Measurements from ENCODE around the gene MCHR2.
"Not testable (repeated sequence)": the region's sequence is repeated elsewhere in the genome, so short reads cannot be mapped to it uniquely, and the experiment has no call there.

The MCHR2 gene

DNA sequence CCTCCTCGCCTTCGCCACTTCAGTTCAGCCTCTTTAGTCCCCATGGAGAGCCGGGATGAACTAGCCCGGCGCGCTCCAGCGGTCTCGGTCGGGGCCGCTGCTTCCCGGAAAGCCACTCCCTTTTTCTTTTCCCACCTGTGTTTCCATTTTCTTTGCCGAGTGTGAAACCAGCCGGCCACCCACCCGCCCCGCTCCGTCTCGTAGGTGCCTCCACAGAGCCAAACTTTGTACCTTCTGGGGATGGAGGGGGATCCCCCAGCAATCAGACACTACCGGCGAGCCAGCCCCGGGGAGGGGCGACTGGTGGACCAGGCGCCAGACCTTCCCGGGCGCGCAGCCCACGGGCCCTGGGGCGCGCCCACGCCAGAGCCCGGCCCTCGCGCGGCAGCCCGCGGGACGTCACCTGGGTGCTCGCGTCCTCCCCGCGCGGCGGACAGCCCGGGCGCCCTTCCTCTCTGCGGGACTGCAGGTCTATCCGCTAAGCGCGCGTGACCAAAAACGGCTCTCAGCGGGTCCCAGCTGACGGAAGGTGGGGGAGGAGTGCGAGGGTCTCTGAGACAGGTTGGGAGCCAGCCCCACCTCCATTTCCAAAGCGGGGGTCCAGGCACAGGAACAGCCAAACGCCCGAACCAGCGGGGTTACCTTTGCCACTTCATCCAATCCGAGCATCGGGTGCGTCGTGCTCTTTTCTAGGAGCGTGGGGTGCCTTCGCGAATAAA is at the start of gene MCHR2:
TSS of gene MCHR2 (minus strand) at position 691 of the 719 bp plus-strand sequence. CDS start 38,076 bp downstream, outside the sequence.
- no peak for FAIRE-seq

DNA sequence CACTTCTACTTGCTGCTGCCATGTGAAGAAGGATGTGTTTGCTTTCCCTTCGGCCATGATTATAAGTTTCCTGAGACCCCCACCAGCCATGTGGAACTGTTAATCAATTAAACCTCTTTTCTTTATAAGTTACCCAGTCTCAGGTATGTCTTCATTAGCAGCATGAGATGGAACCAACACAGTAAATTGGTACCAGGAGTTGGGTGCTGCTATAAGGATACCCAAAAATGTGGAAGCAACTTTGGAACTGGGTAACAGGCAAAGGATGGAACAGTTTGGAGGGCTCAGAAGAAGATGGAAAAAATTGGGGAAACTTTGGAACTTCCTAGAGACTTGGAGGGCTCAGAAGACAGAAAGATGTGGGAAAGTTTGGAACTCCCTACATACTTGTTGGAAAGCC is 44.5 kb upstream of the MCHR2 start:
- FAIRE-seq, result not testable (repeated sequence)

GRCh38 chr6:100035873-100036653 is 42.0 kb upstream of the MCHR2 start:
- FAIRE-seq, result no peak

GRCh38 chr6:100023798-100024197 is 29.8 kb upstream of the MCHR2 start:
- FAIRE-seq, result no peak

DNA sequence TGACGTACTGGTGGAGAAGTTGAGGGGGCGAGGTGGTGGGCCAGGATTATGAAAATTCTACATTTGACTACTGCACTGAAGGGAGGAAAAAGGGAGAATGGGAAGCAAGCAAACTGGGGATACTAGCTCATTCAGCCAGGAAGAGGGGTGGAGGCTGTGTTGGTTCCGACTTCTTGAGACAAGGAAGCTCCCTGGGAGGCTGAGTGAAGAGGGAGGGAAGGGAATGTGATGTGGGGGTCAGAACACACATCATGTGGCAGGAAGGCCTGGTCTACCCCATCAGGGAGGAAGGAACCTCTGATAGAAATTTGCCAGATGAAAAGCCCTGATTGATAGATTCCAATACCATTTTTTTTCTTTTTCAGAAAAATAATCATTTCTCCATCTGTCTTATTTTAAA is 28.8 kb upstream of the MCHR2 start:
- no peak for FAIRE-seq

DNA sequence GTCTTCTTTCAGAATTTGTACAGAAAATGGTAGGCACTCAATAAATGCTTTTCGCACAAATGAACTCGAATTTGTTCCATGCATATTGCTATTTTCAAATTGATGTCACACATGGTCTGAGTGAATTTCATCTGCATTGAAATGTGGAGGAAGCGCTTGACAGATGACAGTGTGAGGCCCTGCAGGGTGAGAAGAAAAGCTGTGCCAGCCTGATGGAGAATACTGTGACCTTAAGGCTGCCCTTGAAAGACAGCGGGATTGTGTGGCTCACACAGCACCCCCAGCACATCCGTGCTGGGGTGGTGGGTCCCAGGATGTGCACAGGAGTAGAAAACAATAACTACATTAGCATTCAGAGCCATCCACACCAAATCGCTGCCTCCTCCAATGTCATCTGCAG is 14.8 kb upstream of the MCHR2 start:
- no peak for FAIRE-seq

DNA sequence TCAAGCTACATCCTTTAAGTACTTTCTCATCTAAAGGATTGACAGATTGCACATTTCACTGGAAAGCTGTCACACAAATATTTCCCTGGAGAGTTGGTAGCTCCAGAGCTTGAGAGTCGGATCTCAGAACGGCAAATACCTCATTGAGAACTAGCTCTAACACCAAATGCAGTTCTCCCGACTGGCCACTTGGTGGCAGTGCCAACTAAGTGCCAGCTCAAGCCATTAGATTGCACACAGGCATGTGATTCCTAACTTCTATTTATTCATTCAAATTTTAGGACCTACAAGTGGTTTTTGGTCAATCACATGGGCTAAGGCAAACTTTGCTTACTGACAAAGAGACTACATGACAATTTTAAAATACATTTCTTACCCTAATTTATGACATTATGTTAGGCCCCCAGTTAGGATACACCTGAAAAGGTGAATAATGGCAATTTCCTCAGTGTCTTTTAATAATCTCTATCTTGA is 7.9 kb upstream of the MCHR2 start:
- peak; percentile 60 for FAIRE-seq

- no peak for FAIRE-seq
These were observed 3.1 kb upstream of the MCHR2 start for GRCh38 chr6:99997141-99997540.

DNA sequence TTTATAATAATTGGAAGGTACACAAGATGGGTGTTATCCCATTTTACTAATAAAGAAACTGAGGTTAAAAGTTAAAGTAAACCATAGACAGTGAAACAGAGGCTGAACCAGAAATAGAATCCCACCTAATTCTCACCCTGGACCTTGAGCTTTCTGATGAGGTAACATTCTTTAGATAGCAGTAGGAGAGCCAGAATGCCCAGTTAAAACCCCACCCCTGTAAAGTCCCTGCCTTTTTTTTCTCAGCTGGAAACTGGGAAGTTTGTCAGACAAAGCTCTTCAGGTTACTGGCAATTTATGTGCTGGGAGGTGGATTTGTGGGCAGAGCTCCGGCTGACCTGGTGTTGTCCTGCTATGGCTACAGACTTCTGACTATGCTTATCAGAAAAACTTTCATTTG is 1.9 kb upstream of the MCHR2 start:
- FAIRE-seq, result no peak

GRCh38 chr6:99993146-99993532 is 884 bp downstream of the MCHR2 start:
- FAIRE-seq, result no peak

GRCh38 chr6:99991955-99992354 is 2.1 kb downstream of the MCHR2 start:
- no peak for FAIRE-seq

DNA sequence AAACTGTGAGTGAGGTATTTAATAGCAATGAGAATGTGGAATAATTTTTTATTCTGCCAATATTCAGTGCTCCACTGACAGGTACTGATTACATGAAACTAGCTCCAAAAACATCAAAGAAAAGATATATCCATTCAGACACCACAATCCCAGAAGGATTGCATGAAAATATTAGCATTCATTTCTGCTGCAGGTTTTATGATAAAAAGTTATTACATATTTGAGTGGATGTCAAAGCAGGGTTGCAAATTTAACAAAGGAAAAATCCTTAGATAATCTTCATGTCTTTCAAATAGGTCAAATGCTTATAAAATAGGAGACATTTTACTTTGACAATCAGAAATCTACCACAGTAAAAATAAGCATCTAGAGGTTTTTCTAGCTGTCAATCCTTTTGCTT is 13.3 kb downstream of the MCHR2 start:
- no peak for FAIRE-seq

DNA sequence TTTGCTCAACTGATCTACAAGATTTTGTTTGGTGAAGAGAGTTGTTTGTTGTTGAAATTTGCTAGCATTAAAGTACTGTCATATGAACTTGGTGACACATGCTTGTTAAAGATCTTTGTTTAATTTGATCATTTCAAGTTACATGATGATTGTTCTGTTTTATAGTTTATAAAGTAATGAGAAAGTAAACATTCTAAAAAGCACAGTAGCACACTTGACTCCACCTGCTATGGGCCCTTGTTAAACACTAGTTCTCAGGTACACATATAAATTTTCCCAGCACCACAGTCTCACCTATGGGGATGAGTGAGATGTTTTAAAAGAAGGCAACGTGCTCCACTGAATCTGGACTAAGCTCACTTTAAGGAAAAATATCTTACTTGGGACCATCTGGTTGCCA is 14.1 kb downstream of the MCHR2 start:
- no peak for FAIRE-seq

- no peak for FAIRE-seq
These were observed 27.0 kb downstream of the MCHR2 start for GRCh38 chr6:99967052-99967451.

DNA sequence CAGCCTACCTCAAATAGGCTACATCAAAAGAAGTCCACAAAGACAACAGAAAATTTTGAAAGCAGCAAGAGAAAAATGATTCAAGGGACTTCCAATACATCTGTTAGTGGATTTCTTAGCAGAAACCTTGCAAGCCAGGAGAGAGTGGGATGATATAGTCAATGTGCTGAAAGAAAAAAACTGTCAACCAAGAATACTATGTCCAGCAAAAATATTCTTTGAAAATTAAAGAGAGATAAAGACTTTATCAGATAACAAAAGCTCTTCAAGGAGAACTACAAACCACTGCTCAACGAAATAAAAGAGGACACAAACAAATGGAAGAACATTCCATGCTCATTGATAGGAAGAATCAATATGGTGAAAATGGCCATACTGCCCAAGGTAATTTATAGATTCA is 34.0 kb downstream of the MCHR2 start:
- FAIRE-seq, result no peak

DNA sequence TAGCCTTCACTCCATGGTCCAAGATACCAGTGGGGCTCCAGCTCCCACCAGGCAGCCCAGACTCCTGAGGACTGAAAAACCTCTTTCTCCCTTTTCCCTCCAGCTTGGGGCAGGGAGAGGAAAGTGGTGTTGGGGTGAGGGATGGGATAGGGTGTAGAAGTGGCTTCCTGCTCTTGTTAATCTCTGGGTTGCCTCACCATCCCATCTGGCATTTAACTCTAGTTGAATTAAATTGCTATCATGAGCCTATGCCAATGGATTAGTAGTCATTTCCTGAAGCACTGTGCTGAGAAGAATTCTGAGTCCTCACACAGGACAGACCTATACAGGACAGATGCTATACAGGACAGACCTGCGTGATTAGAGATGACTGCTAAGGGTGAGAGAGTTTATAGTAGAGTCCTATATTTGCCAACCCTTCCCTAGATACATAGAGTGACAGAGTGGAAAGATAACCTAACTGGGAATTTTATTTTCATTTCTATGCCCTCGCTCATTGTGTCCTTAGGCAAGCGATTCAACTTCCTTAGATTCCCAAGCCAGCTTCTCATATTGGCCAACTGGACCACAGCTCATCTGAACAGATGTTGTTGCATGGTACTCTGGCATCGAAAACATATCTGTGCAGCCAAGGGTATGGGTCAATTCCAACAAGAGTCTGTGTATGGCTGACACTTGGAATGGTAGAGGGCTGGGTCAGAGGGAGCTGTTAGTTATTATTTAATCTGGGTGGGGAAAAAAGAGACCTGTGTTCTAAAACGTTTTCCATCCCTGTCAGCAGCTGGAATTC is 42.8 kb downstream of the MCHR2 start:
- FAIRE-seq, result no peak

- no peak for FAIRE-seq
These were observed 48.0 kb downstream of the MCHR2 start for GRCh38 chr6:99946005-99946404.

DNA sequence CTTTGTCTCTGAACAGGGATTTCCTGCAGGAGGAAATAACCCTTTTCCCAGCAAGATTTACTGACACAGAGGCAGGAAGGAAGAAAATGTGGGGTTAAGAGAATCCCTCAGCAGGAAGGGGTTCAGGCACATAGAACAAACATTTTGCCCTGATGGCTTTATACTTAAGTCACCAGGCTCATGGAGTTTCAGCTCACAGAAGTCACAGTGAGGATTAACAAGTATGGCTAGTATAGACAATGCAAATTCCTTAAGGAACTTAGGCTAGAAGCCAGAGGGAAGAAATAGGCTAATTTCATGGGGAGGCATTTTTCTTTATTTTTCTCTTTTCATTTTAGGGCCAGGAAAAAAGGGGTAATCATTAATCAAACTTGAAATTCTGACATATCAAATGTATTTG is 50.2 kb downstream of the MCHR2 start:
- FAIRE-seq, result no peak

DNA sequence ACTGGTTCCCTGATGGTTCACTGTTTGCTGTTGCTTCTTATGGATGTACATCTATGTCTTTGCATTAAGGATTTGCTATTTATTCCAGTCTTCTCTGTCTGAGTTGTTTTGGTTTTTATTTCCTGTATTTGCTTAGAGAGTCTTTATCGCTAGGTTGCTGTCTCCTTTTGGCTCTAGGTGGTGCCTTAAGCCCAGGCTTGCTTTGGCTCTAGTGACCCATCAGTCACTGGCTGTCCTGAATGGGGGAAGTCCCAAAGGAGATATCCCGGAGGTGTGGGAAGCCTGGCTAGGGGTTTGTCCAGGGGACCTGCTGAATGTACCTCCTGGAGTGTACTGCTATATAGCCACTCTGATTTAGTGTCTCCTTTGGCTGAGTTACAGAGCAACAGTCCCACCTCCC is 53.4 kb downstream of the MCHR2 start:
- FAIRE-seq, result no peak

DNA sequence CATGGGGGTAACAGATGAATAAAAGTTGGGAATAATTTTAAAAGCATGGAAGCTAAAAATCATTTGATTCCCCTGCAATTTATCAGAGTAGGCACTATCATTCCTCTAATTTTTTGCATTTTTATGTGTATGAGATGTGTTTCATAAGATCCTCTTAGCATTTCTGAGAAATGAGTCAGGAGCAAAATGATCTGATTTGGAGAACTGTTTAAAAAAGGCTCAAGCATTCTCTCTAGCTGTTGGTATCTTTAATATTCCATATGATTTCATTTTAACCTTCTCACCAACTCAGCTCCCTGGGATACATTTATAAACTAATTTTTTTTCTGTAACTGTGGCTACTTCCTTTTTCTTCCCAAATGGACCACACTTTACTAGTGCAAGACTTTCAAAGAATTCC is 60.9 kb downstream of the MCHR2 start:
- FAIRE-seq, result no peak

GRCh38 chr6:99912657-99913056 is 81.4 kb downstream of the MCHR2 start:
- no peak for FAIRE-seq

DNA sequence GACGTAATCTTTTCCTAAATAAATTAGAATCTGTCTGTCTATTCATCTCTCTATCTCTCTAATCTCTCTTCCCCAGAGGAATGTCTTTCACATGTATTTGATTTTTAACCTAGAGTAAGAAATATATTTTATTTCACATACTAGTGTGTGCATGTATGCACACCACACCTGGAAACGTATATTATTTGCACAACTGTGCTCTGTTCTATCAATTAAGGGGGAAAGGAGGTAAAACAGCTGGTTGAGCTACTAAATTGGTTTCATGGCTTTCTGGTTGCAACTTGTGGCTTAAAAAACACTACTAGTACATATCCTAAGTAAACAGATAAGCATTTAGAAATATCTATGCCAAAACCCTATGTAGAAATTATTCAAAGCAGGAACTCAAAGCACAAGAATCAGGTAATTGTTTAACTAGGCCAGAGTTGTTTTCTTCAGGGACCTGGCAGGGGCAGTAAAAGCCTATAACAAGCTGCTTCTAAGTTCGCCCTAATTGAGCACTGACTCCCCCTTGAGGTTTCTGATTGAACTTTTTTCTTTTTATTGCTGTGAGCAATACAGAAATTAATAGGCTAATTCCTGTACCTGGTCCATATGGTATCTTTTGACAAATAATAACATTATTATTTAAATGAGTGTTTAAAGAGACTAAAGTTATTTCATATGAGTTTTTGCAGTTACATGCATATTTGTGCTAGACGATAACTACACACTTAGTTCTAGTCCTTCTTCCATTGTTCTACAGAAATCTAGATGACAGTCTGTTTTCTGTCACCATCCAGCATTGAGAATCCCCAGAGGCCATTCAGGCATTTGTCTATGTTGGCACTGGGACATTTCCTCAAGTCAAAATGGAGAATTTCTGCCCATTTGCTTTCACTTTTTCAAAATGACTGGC is 88.6 kb downstream of the MCHR2 start:
- FAIRE-seq, result peak; percentile 87

All from G401.6 (cell line).